Suppressor macrophage (primary cell): ENCODE results near the gene EXOC4.

Experiments
- DNase-seq, 4 experiments: peaks; one replicate each; pipeline ENCODE4 v3.0.0-alpha.2; 2020 to 2022

The EXOC4 gene

GRCh38 chr7:133542209-133542780 is 289.4 kb downstream of the EXOC4 start:
- DNase-seq = no peak

- no peak for DNase-seq
Measured at GRCh38 chr7:133543657-133544056, 290.8 kb downstream of the EXOC4 start.

GRCh38 chr7:133545618-133546017 is 292.7 kb downstream of the EXOC4 start:
- DNase-seq = no peak

- DNase-seq = no peak
Measured at GRCh38 chr7:133547981-133548380, 295.1 kb downstream of the EXOC4 start.

- DNase-seq = no peak
Measured at GRCh38 chr7:133549633-133550032, 296.8 kb downstream of the EXOC4 start.

GRCh38 chr7:133550145-133550544 is 297.3 kb downstream of the EXOC4 start:
- no peak for DNase-seq

GRCh38 chr7:133550811-133551210 is 297.9 kb downstream of the EXOC4 start:
- DNase-seq = no peak

GRCh38 chr7:133551466-133551865 is 298.6 kb downstream of the EXOC4 start:
- DNase-seq = no peak

GRCh38 chr7:133552079-133552478 is 299.2 kb downstream of the EXOC4 start:
- DNase-seq = no peak

GRCh38 chr7:133554330-133554729 is 301.5 kb downstream of the EXOC4 start:
- DNase-seq = no peak

- DNase-seq = no peak
Measured at GRCh38 chr7:133556048-133556447, 303.2 kb downstream of the EXOC4 start.

- no peak for DNase-seq
Measured at GRCh38 chr7:133556553-133556952, 303.7 kb downstream of the EXOC4 start.

- no peak for DNase-seq
Measured at GRCh38 chr7:133560900-133561299, 308.0 kb downstream of the EXOC4 start.

GRCh38 chr7:133561396-133561795 is 308.5 kb downstream of the EXOC4 start:
- DNase-seq = no peak

GRCh38 chr7:133562621-133563020 is 309.7 kb downstream of the EXOC4 start:
- DNase-seq = no peak

- peak in 1 of 4 experiments; percentile 13 for DNase-seq
Measured at GRCh38 chr7:133563251-133563650, 310.4 kb downstream of the EXOC4 start.

- no peak for DNase-seq
Measured at GRCh38 chr7:133564484-133564883, 311.6 kb downstream of the EXOC4 start.

- DNase-seq = no peak
Measured at GRCh38 chr7:133568544-133568943, 315.7 kb downstream of the EXOC4 start.

- no peak for DNase-seq
Measured at GRCh38 chr7:133570321-133570720, 317.4 kb downstream of the EXOC4 start.

GRCh38 chr7:133571076-133571475 is 318.2 kb downstream of the EXOC4 start:
- peak in 1 of 4 experiments; percentile 3 for DNase-seq

- no peak for DNase-seq
Measured at GRCh38 chr7:133572087-133572486, 319.2 kb downstream of the EXOC4 start.

GRCh38 chr7:133572843-133573242 is 320.0 kb downstream of the EXOC4 start:
- DNase-seq = no peak

- no peak for DNase-seq
Measured at GRCh38 chr7:133573554-133574265, 320.8 kb downstream of the EXOC4 start.

GRCh38 chr7:133575726-133576440 is 323.0 kb downstream of the EXOC4 start:
- no peak for DNase-seq
